ENCODE results near the gene PPM1B. TPM values are rescaled to one million over a fixed set of nuclear protein-coding genes. Genes with fewer than 3 reads are reported as not detected.

PPM1B gene
- total and polyA plus RNA-seq, 2 experiments from 2014 or later = 54.8 to 81.2 TPM

GRCh38 chr2:44189104-44189503 lies 20.4 kb downstream of the PPM1B start:
- H3K9me3 ChIP-seq (ENCODE audit: low read depth) = no peaks in the 10 kb centered on the region
- H3K36me3 ChIP-seq = no peaks in the 10 kb centered on the region
- TF ChIP-seq CTCF (IDR thresholded peaks at IDR 0.05; ENCODE audit: low read depth, low read length) = no peak
- no peak overlapping the region for H3K27ac ChIP-seq
- H3K4me3 ChIP-seq = no peak overlapping the region
- no peaks in the 10 kb centered on the region for H3K27me3 ChIP-seq
- H3K4me1 ChIP-seq (ENCODE audit: low read depth) = no peaks in the 10 kb centered on the region
- no peak for DNase-seq (ENCODE audit: low read depth in 1 of 2, low spot score in 1 of 2)

GRCh38 chr2:44190526-44190925 lies 21.9 kb downstream of the PPM1B start:
- Histone ChIP-seq H3K27me3 (no peaks in the 10 kb centered on the region), H3K4me1 (ENCODE audit: low read depth) (no peaks in the 10 kb centered on the region), H3K9me3 (ENCODE audit: low read depth) (no peaks in the 10 kb centered on the region), H3K27ac (no peak overlapping the region), H3K4me3 (no peak overlapping the region), H3K36me3 (no peaks in the 10 kb centered on the region)
- no peak for DNase-seq (ENCODE audit: low read depth in 1 of 2, low spot score in 1 of 2)
- no peak for TF ChIP-seq CTCF (IDR thresholded peaks at IDR 0.05; ENCODE audit: low read depth, low read length)

DNA sequence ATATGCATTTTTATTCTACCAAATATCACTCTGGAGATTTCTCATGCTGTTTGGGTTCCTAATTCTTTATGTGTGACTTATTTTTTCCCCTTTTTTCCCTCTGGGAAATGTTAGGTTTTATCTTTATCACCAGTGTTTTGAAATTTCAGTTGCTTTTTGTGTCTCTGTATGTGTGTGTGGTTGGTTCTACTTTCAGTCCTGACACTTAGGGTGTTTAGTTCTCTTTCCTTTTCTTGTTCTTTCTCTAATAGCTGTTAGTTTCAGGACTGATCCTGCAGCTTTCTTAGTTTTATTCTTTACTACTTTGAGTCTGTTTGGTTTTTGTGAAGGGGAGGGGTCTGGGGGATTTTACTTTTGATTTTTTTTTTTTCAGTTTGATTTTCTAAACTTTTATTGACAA lies 23.1 kb downstream of the PPM1B start:
- H3K27ac ChIP-seq = no peak overlapping the region
- no peaks in the 10 kb centered on the region for H3K27me3 ChIP-seq
- H3K4me1 ChIP-seq (ENCODE audit: low read depth) = no peaks in the 10 kb centered on the region
- no peak for TF ChIP-seq CTCF (IDR thresholded peaks at IDR 0.05; ENCODE audit: low read depth, low read length)
- no peak overlapping the region for H3K4me3 ChIP-seq
- peak in 1 of 2 donors; percentile 37 for DNase-seq (ENCODE audit: low read depth in 1 of 2, low spot score in 1 of 2)
- H3K9me3 ChIP-seq (ENCODE audit: low read depth) = no peaks in the 10 kb centered on the region
- H3K36me3 ChIP-seq = no peaks in the 10 kb centered on the region

DNA sequence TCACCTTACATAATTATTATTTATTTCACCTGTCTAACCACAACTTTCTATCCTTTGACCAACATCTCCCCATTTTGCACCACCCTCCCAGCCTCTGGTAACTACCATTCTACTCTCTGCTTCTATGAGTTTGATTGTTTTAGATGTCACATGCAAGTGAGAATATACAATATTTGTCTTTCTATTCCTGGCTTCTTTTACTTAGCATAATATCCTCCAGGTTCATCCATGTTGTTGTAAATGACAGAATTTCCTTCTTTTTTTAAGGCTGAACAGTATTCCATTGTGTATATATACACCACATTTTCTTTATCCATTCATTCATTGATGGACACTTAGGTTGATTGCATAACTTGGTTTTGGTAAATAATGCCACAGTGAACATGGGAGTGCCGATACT lies 24.0 kb downstream of the PPM1B start:
- Histone ChIP-seq H3K27me3 (no peaks in the 10 kb centered on the region), H3K4me3 (no peak overlapping the region), H3K9me3 (ENCODE audit: low read depth) (no peaks in the 10 kb centered on the region), H3K36me3 (no peaks in the 10 kb centered on the region), H3K4me1 (ENCODE audit: low read depth) (no peaks in the 10 kb centered on the region), H3K27ac (no peak overlapping the region)
- TF ChIP-seq CTCF (IDR thresholded peaks at IDR 0.05; ENCODE audit: low read depth, low read length) = no peak
- no peak for DNase-seq (ENCODE audit: low read depth in 1 of 2, low spot score in 1 of 2)

GRCh38 chr2:44195714-44196113 lies 27.0 kb downstream of the PPM1B start:
- TF ChIP-seq CTCF (IDR thresholded peaks at IDR 0.05; ENCODE audit: low read depth, low read length) = no peak
- DNase-seq (ENCODE audit: low read depth in 1 of 2, low spot score in 1 of 2) = no peak
- Histone ChIP-seq H3K4me3 (no peak overlapping the region), H3K27me3 (no peaks in the 10 kb centered on the region), H3K9me3 (ENCODE audit: low read depth) (no peaks in the 10 kb centered on the region), H3K4me1 (ENCODE audit: low read depth) (no peaks in the 10 kb centered on the region), H3K36me3 (no peaks in the 10 kb centered on the region), H3K27ac (no peak overlapping the region)

DNA sequence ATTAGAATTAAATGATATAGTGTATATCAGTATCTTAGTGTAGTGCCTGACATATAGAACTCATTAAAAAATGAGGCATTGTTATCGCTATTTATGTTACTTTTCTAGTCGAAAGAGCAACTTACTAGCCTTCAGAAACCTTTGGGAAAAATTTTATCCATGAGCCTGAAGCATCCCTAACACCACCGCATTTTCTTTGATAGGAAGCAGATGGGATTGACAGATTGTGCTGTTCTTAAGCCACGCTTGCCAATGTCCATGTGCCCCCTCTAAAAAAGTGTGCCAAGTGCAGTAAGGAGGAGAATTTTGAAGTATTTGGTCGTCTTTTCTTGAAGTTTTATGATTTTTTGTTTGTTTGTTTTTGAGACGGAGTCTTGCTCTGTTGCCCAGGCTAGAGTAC lies 29.1 kb downstream of the PPM1B start:
- H3K27ac ChIP-seq = no peak overlapping the region
- H3K4me1 ChIP-seq (ENCODE audit: low read depth) = no peaks in the 10 kb centered on the region
- no peak for DNase-seq (ENCODE audit: low read depth in 1 of 2, low spot score in 1 of 2)
- H3K4me3 ChIP-seq = no peak overlapping the region
- H3K36me3 ChIP-seq = no peaks in the 10 kb centered on the region
- no peaks in the 10 kb centered on the region for H3K9me3 ChIP-seq (ENCODE audit: low read depth)
- no peaks in the 10 kb centered on the region for H3K27me3 ChIP-seq
- TF ChIP-seq CTCF (IDR thresholded peaks at IDR 0.05; ENCODE audit: low read depth, low read length) = no peak
